ENCODE results near the gene ZNF580.
A peak's percentile ranks its signal among the peaks of the same experiment; 100 is the strongest.

ZNF580 gene

GRCh38 chr19:55609326-55609725, 31.5 kb upstream of the ZNF580 start:
- peak overlapping the region in 1 of 2 experiments; percentile 6 for H3K4me3 ChIP-seq (ENCODE audit: low read depth in 1 of 2, low read length in 1 of 2)
- H3K9me3 ChIP-seq: no peaks in the 10 kb centered on the region
- H3K36me3 ChIP-seq: peaks cover 21% of the 10 kb centered on the region
- TF ChIP-seq, protein P1, sequence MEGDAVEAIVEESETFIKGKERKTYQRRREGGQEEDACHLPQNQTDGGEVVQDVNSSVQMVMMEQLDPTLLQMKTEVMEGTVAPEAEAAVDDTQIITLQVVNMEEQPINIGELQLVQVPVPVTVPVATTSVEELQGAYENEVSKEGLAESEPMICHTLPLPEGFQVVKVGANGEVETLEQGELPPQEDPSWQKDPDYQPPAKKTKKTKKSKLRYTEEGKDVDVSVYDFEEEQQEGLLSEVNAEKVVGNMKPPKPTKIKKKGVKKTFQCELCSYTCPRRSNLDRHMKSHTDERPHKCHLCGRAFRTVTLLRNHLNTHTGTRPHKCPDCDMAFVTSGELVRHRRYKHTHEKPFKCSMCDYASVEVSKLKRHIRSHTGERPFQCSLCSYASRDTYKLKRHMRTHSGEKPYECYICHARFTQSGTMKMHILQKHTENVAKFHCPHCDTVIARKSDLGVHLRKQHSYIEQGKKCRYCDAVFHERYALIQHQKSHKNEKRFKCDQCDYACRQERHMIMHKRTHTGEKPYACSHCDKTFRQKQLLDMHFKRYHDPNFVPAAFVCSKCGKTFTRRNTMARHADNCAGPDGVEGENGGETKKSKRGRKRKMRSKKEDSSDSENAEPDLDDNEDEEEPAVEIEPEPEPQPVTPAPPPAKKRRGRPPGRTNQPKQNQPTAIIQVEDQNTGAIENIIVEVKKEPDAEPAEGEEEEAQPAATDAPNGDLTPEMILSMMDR (IDR thresholded peaks at IDR 0.05): no peak
- H3K27me3 ChIP-seq: no peaks in the 10 kb centered on the region
- peaks cover 79 to 81% of the 10 kb centered on the region in 2 experiments for H3K4me1 ChIP-seq (ENCODE audit: control insufficient read depth in 1 of 2, insufficient read depth in 1 of 2, low read depth in 1 of 2, low read length in 1 of 2)
- peak overlapping the region; percentile 82 for H3K27ac ChIP-seq

DNA sequence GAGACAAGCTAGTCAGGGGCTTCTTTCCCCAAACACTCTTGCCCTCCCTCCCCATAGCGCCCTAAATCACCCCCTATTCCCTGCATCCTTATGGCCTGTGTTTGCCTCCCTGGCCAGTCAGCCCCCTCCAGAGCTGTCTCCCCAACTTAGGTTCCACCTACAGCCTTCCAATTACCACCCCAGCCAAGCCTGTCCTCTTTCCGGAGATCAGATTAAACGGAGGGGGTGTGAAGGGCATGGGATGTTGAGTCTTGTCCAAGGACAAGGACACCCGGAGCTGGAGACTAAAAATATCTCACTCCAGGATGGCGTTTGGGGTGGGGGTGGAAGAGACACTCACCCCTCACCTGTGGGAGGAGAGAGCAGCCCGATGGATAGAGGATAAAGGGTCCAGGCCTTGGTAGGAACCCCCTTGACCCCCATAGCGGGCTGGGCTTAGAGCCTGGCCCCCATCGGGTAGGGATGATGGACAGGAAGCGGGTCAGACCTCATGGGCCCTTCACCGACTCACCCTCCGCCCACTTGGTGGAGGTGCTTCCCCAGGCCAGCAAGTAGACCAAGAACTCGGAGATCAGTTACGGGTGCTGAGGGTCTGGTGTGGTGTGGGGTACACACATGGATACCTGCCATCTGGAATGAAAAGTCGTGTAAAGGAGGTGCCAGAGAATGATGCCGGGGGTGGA, 29.4 kb upstream of the ZNF580 start:
- H3K9me3 ChIP-seq: no peaks in the 10 kb centered on the region
- H3K27me3 ChIP-seq: no peaks in the 10 kb centered on the region
- TF ChIP-seq, protein P1 (IDR thresholded peaks at IDR 0.05): no peak
- peak overlapping the region; percentile 67 for H3K27ac ChIP-seq
- H3K36me3 ChIP-seq: peaks cover 40% of the 10 kb centered on the region
- no peak overlapping the region for H3K4me3 ChIP-seq (ENCODE audit: low read depth in 1 of 2, low read length in 1 of 2)
- peaks cover 62 to 67% of the 10 kb centered on the region in 2 experiments for H3K4me1 ChIP-seq (ENCODE audit: control insufficient read depth in 1 of 2, insufficient read depth in 1 of 2, low read depth in 1 of 2, low read length in 1 of 2)

DNA sequence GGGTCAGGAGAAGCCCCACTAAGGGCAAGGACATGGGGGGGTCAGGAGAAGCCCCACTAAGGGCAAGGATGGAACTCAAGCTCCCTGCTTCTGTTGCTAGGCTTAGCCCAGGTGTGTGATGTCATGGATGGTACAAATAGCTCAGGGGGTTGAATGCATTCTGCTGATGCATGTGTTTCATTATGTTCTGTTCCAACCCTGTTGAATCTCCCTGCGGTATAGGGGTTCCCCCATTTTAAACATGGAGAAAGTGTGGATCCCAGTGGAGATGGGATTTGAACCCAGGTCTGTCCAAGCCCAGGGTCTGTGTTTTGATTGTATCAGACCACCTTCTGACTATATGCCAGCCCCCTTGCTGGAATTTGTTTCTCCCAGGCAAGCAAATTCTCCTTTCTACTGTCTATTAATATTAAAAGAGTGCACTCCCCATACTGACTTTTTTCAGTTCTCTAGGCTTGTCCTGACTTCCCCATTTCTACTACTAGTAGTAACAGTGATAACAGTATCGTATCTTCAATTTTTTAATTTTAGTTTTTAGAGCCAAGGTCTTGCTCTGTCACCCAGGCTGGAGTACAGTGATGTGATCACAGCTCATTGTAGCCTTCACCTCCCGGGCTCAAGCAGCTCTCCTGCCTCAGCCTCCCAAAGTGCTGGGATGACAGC, 28.7 kb upstream of the ZNF580 start:
- peak overlapping the region; percentile 67 for H3K27ac ChIP-seq
- H3K9me3 ChIP-seq: no peaks in the 10 kb centered on the region
- TF ChIP-seq, protein P1 (IDR thresholded peaks at IDR 0.05): no peak
- H3K4me3 ChIP-seq (ENCODE audit: low read depth in 1 of 2, low read length in 1 of 2): no peak overlapping the region
- H3K4me1 ChIP-seq (ENCODE audit: control insufficient read depth in 1 of 2, insufficient read depth in 1 of 2, low read depth in 1 of 2, low read length in 1 of 2): peaks cover 55 to 64% of the 10 kb centered on the region in 2 experiments
- H3K36me3 ChIP-seq: peaks cover 47% of the 10 kb centered on the region
- no peaks in the 10 kb centered on the region for H3K27me3 ChIP-seq

DNA sequence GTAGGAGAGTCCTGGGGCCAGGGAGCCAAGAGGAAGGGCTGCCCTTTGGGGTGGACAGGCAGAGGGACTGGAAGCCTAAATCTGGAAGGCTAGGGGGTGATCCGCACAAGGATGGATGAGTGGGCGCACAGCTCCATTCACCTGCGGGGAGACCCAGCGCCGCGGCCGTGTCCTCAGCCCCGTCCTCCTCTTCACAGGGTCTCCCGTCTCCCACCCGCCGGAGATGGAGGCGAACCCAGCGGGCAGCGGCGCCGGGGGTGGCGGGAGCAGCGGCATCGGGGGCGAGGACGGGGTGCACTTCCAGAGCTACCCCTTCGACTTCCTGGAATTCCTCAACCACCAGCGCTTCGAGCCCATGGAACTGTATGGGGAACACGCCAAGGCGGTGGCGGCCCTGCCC, 27.4 kb upstream of the ZNF580 start:
- no peak overlapping the region for H3K4me3 ChIP-seq (ENCODE audit: low read depth in 1 of 2, low read length in 1 of 2)
- TF ChIP-seq, protein P1 (IDR thresholded peaks at IDR 0.05): no peak
- H3K27me3 ChIP-seq: no peaks in the 10 kb centered on the region
- H3K27ac ChIP-seq: peak overlapping the region; percentile 67
- no peaks in the 10 kb centered on the region for H3K9me3 ChIP-seq
- peaks cover 56% of the 10 kb centered on the region for H3K36me3 ChIP-seq
- peaks cover 55 to 64% of the 10 kb centered on the region in 2 experiments for H3K4me1 ChIP-seq (ENCODE audit: control insufficient read depth in 1 of 2, insufficient read depth in 1 of 2, low read depth in 1 of 2, low read length in 1 of 2)

DNA sequence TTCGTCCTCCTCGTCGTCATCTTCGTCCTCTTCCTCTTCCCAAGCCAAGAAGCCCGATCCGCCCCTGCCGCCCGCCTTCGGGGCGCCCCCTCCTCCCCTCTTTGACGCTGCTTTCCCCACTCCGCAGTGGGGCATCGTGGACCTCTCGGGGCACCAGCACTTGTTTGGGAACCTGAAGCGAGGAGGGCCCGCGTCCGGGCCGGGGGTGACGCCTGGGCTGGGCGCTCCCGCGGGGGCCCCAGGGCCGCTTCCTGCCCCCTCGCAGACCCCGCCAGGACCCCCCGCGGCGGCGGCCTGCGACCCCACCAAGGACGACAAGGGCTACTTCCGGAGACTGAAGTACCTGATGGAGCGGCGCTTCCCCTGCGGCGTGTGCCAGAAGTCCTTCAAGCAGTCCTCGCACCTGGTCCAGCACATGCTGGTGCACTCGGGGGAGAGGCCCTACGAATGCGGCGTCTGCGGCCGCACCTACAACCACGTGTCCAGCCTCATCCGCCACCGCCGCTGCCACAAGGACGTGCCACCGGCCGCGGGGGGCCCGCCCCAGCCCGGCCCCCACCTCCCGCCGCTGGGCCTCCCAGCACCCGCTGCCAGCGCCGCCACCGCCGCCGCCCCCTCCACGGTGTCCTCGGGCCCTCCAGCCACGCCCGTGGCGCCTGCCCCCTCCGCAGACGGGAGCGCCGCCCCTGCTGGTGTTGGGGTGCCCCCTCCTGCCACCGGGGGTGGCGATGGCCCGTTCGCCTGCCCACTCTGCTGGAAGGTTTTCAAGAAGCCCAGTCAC, 26.7 kb upstream of the ZNF580 start:
- Histone ChIP-seq H3K4me1 (ENCODE audit: control insufficient read depth in 1 of 2, insufficient read depth in 1 of 2, low read depth in 1 of 2, low read length in 1 of 2) (peaks cover 55 to 64% of the 10 kb centered on the region in 2 experiments), H3K9me3 (no peaks in the 10 kb centered on the region), H3K4me3 (ENCODE audit: low read depth in 1 of 2, low read length in 1 of 2) (no peak overlapping the region), H3K27ac (no peak overlapping the region), H3K36me3 (peaks cover 56% of the 10 kb centered on the region), H3K27me3 (no peaks in the 10 kb centered on the region)
- TF ChIP-seq, protein P1 (IDR thresholded peaks at IDR 0.05): no peak

Measured in neutrophil (primary cell).